ENCODE measurements around the gene CISTR. TPM values are rescaled to one million over a fixed set of nuclear protein-coding genes. Genes with fewer than 3 reads are reported as not detected.
A peak's percentile ranks its signal among the peaks of the same experiment; 100 is the strongest.

CISTR gene
- total and polyA plus RNA-seq, 2 experiments from 2014 or later = not detected

GRCh38 chr12:53737951-53738405 is 13.8 kb downstream of the CISTR start:
- TF ChIP-seq ZNF462 (CRISPR knock-in tag; IDR thresholded peaks at IDR 0.05) (no peak), EZH2 (IDR thresholded peaks at IDR 0.05; ENCODE audit: low read depth, unreplicated experiment) (peak; percentile 59)
- no peak for DNase-seq (ENCODE audit: low spot score)
- Histone ChIP-seq H3K27me3 (ENCODE audit: insufficient read depth) (peaks cover 86% of the 10 kb centered on the region), H3K4me2 (peak overlapping the region; percentile 98), H3K79me2 (replicated peaks; ENCODE audit: insufficient read depth) (no peaks in the 10 kb centered on the region), H3K27ac (ENCODE audit: low read depth) (no peak overlapping the region), H2AFZ (peak overlapping the region; percentile 100), H3K36me3 (ENCODE audit: insufficient read depth) (no peaks in the 10 kb centered on the region), H3K4me3 (peak overlapping the region; percentile 83), H3F3A (replicated peaks; ENCODE audit: low read depth) (no peaks in the 10 kb centered on the region), H3K9me2 (ENCODE audit: insufficient read depth) (no peaks in the 10 kb centered on the region), H4K20me1 (replicated peaks; ENCODE audit: insufficient read depth) (no peaks in the 10 kb centered on the region), H3K4me1 (ENCODE audit: insufficient read depth) (peaks cover 7% of the 10 kb centered on the region; the same call in 1 of the 2 replicates)
- Mint-ChIP-seq H3K9me3 (no peaks in the 10 kb centered on the region; the same call in 2 of the 3 replicates), H3K36me3 (ENCODE audit: low read depth) (no peaks in the 10 kb centered on the region), H3K27ac (no peak overlapping the region), H3K4me3 (no peak overlapping the region; the same call in 2 of the 3 replicates), H3K27me3 (ENCODE audit: insufficient read depth, low read depth, poor library complexity) (peaks cover 36% of the 10 kb centered on the region), H3K4me1 (peaks cover 12% of the 10 kb centered on the region)
- ATAC-seq = no peak; the same call in 1 of the 3 replicates

GRCh38 chr12:53737093-53737808 is 14.5 kb downstream of the CISTR start:
- Histone ChIP-seq H3K36me3 (ENCODE audit: insufficient read depth) (no peaks in the 10 kb centered on the region), H4K20me1 (replicated peaks; ENCODE audit: insufficient read depth) (no peaks in the 10 kb centered on the region), H3K4me2 (no peak overlapping the region), H3K4me1 (ENCODE audit: insufficient read depth) (peaks cover 7% of the 10 kb centered on the region; the same call in 1 of the 2 replicates), H3K79me2 (replicated peaks; ENCODE audit: insufficient read depth) (no peaks in the 10 kb centered on the region), H2AFZ (no peak overlapping the region), H3K27ac (ENCODE audit: low read depth) (no peak overlapping the region), H3K9me2 (ENCODE audit: insufficient read depth) (no peaks in the 10 kb centered on the region), H3K4me3 (no peak overlapping the region), H3K27me3 (ENCODE audit: insufficient read depth) (peaks cover 85% of the 10 kb centered on the region), H3F3A (replicated peaks; ENCODE audit: low read depth) (no peaks in the 10 kb centered on the region)
- H3K4me3 Mint-ChIP-seq = 0 out of 3 replicates have a peak overlapping the region, but pooled peaks have one; percentile 16
- H3K27me3 Mint-ChIP-seq (ENCODE audit: insufficient read depth, low read depth, poor library complexity) = peaks cover 37% of the 10 kb centered on the region
- no peak overlapping the region for H3K27ac Mint-ChIP-seq
- ATAC-seq (no peak), DNase-seq (ENCODE audit: low spot score) (no peak)
- H3K4me1 Mint-ChIP-seq = peaks cover 12% of the 10 kb centered on the region
- H3K36me3 Mint-ChIP-seq (ENCODE audit: low read depth) = no peaks in the 10 kb centered on the region
- H3K9me3 Mint-ChIP-seq = no peaks in the 10 kb centered on the region; the same call in 2 of the 3 replicates
- no peak for TF ChIP-seq ZNF331 (CRISPR knock-in tag; IDR thresholded peaks at IDR 0.05; ENCODE audit: low read depth)
- TF ChIP-seq POLR2AphosphoS5 (IDR thresholded peaks at IDR 0.05; ENCODE audit: low read depth) = no peak
- no peak for TF ChIP-seq NANOG (IDR thresholded peaks at IDR 0.05; ENCODE audit: borderline replicate concordance)
- TF ChIP-seq JUNB (IDR thresholded peaks at IDR 0.05; ENCODE audit: unreplicated experiment) = no peak
- TF ChIP-seq, protein P1, sequence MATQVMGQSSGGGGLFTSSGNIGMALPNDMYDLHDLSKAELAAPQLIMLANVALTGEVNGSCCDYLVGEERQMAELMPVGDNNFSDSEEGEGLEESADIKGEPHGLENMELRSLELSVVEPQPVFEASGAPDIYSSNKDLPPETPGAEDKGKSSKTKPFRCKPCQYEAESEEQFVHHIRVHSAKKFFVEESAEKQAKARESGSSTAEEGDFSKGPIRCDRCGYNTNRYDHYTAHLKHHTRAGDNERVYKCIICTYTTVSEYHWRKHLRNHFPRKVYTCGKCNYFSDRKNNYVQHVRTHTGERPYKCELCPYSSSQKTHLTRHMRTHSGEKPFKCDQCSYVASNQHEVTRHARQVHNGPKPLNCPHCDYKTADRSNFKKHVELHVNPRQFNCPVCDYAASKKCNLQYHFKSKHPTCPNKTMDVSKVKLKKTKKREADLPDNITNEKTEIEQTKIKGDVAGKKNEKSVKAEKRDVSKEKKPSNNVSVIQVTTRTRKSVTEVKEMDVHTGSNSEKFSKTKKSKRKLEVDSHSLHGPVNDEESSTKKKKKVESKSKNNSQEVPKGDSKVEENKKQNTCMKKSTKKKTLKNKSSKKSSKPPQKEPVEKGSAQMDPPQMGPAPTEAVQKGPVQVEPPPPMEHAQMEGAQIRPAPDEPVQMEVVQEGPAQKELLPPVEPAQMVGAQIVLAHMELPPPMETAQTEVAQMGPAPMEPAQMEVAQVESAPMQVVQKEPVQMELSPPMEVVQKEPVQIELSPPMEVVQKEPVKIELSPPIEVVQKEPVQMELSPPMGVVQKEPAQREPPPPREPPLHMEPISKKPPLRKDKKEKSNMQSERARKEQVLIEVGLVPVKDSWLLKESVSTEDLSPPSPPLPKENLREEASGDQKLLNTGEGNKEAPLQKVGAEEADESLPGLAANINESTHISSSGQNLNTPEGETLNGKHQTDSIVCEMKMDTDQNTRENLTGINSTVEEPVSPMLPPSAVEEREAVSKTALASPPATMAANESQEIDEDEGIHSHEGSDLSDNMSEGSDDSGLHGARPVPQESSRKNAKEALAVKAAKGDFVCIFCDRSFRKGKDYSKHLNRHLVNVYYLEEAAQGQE (IDR thresholded peaks at IDR 0.05; ENCODE audit: unreplicated experiment) = no peak
- no peak for TF ChIP-seq ZNF114 (CRISPR knock-in tag; IDR thresholded peaks at IDR 0.05)

Data from GM23338 (cell line).